ENCODE results near the gene NANOS2. TPM values are rescaled to one million over a fixed set of nuclear protein-coding genes. Genes with fewer than 3 reads are reported as not detected.

NANOS2 gene
- total RNA-seq, 1 donor = not detected

DNA sequence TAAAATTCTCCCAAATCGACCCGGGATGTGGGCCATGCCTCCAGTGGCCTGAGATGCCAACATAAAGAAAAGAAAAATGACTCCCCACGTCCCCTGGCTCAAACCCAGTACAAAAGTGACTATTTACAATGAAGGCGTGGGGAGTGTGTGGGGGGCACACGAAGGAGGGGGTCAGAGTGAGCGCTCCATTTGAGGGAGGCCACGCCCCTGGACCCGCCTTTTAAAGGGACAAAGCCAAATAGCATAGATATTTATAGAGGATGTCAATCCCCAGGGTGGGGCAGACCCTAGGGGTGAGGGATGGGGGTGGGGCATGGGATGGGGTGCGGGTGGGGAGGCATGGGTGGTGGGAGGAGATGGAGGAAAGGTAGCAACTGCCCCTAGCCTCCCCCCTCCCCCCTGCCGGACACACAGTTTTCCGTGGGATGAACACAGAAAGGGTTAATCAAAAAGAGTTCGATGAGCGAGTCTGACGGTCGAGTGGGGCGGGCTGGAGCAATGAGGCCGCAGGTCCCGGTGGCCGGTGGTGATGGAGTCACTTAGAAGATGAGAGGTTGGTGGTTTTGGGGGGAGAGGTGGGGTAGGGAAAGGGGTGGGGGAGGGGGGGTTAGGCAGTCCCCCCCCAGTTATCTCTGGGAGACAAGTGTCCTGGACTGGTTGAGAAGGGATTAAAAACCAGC is 20.1 kb upstream of the NANOS2 start:
- Histone ChIP-seq H3K9me3 (ENCODE audit: low read depth, low read length) (no peaks in the 10 kb centered on the region), H2AFZ (ENCODE audit: low read length) (no peak overlapping the region), H3K27ac (ENCODE audit: low read depth, low read length) (no peak overlapping the region), H3K4me3 (ENCODE audit: insufficient read depth, low read length) (no peak overlapping the region), H3K4me1 (ENCODE audit: insufficient read depth, low read length) (no peaks in the 10 kb centered on the region), H3K27me3 (ENCODE audit: insufficient read depth, low read length) (peaks cover 24% of the 10 kb centered on the region), H3K79me2 (ENCODE audit: insufficient read depth, low read length) (no peaks in the 10 kb centered on the region), H3K36me3 (ENCODE audit: insufficient read depth, low read length) (no peaks in the 10 kb centered on the region), H4K20me1 (ENCODE audit: insufficient read depth, low read length) (no peaks in the 10 kb centered on the region), H3K4me2 (ENCODE audit: insufficient read depth, low read length) (no peak overlapping the region)
- TF ChIP-seq, protein P1, sequence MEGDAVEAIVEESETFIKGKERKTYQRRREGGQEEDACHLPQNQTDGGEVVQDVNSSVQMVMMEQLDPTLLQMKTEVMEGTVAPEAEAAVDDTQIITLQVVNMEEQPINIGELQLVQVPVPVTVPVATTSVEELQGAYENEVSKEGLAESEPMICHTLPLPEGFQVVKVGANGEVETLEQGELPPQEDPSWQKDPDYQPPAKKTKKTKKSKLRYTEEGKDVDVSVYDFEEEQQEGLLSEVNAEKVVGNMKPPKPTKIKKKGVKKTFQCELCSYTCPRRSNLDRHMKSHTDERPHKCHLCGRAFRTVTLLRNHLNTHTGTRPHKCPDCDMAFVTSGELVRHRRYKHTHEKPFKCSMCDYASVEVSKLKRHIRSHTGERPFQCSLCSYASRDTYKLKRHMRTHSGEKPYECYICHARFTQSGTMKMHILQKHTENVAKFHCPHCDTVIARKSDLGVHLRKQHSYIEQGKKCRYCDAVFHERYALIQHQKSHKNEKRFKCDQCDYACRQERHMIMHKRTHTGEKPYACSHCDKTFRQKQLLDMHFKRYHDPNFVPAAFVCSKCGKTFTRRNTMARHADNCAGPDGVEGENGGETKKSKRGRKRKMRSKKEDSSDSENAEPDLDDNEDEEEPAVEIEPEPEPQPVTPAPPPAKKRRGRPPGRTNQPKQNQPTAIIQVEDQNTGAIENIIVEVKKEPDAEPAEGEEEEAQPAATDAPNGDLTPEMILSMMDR (IDR thresholded peaks at IDR 0.05; ENCODE audit: extremely low read depth, low read depth, low read length) = no peak
- DNase-seq (ENCODE audit: insufficient read length, low spot score, missing footprints) = peak; percentile 76

DNA sequence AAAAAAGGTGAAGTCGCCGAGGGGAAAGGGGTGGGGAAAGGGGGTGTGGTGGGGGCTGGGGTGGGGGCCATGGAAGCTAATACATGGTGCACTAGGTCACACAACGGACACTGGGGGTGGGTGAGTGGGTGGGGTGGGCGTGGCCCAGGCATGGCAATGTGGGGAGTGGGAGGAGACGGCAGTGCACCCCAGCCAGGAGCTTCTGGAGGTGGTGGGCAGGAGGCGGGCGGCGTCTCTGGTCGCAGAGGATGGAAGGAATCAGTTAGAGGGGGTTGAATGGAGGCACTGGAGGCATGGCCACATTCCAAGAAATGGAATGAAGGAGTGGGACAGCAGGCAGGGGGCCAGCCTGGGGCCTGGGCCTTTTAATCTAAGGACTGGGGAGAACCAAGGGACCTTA is 19.2 kb upstream of the NANOS2 start:
- Histone ChIP-seq H3K9me3 (ENCODE audit: low read depth, low read length) (no peaks in the 10 kb centered on the region), H3K4me3 (ENCODE audit: insufficient read depth, low read length) (no peak overlapping the region), H3K36me3 (ENCODE audit: insufficient read depth, low read length) (no peaks in the 10 kb centered on the region), H4K20me1 (ENCODE audit: insufficient read depth, low read length) (no peaks in the 10 kb centered on the region), H3K4me1 (ENCODE audit: insufficient read depth, low read length) (no peaks in the 10 kb centered on the region), H2AFZ (ENCODE audit: low read length) (no peak overlapping the region), H3K79me2 (ENCODE audit: insufficient read depth, low read length) (no peaks in the 10 kb centered on the region), H3K4me2 (ENCODE audit: insufficient read depth, low read length) (no peak overlapping the region), H3K27me3 (ENCODE audit: insufficient read depth, low read length) (peaks cover 17% of the 10 kb centered on the region), H3K27ac (ENCODE audit: low read depth, low read length) (no peak overlapping the region)
- TF ChIP-seq, protein P1 (IDR thresholded peaks at IDR 0.05; ENCODE audit: extremely low read depth, low read depth, low read length) = no peak
- no peak for DNase-seq (ENCODE audit: insufficient read length, low spot score, missing footprints)

DNA sequence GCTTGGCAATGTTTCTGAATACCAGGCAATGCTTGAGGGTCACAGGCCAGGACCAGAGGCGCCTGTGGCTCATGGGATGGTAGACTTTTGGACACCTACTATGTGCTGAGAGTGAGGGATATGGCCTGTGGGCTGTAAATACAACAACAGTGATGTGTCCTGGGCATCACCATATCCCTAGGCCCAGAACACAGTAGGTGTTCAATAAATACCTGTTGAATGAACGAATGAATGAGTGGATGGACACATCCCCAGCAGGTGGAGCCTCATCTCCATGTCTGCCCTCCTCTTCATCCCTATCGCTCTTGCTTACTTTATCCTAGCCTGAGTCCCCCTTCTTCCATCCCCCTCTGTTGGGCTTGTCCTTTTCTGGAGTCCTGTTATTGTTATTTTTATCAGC is 16.5 kb upstream of the NANOS2 start:
- peaks cover 10% of the 10 kb centered on the region for H3K27me3 ChIP-seq (ENCODE audit: insufficient read depth, low read length)
- H3K79me2 ChIP-seq (ENCODE audit: insufficient read depth, low read length) = no peaks in the 10 kb centered on the region
- H3K27ac ChIP-seq (ENCODE audit: low read depth, low read length) = no peak overlapping the region
- no peaks in the 10 kb centered on the region for H4K20me1 ChIP-seq (ENCODE audit: insufficient read depth, low read length)
- TF ChIP-seq, protein P1 (IDR thresholded peaks at IDR 0.05; ENCODE audit: extremely low read depth, low read depth, low read length) = no peak
- no peaks in the 10 kb centered on the region for H3K36me3 ChIP-seq (ENCODE audit: insufficient read depth, low read length)
- H2AFZ ChIP-seq (ENCODE audit: low read length) = no peak overlapping the region
- H3K9me3 ChIP-seq (ENCODE audit: low read depth, low read length) = no peaks in the 10 kb centered on the region
- H3K4me1 ChIP-seq (ENCODE audit: insufficient read depth, low read length) = no peaks in the 10 kb centered on the region
- DNase-seq (ENCODE audit: insufficient read length, low spot score, missing footprints) = no peak
- H3K4me3 ChIP-seq (ENCODE audit: insufficient read depth, low read length) = no peak overlapping the region
- no peak overlapping the region for H3K4me2 ChIP-seq (ENCODE audit: insufficient read depth, low read length)

DNA sequence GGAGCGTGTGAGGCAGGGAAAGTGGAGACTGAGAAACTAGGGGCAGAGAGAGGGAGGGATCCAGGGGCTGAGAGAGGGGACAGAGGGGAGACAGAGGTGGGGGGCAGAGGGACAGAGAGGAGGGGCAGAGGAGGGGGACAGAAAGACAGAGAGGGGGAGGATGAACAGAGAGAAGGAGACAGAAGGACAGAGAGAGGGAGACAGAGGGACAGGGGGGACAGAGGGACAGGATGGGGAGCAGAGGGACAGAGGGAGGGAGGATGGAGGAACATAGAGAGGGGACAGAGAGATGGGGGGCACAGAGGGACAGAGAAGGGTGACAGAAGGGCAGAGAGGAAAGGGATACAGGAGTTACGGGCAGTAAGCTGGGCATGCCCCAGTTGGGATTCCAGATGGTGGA is 14.7 kb upstream of the NANOS2 start:
- peak; percentile 23 for DNase-seq (ENCODE audit: insufficient read length, low spot score, missing footprints)
- no peaks in the 10 kb centered on the region for H3K27me3 ChIP-seq (ENCODE audit: insufficient read depth, low read length)
- H4K20me1 ChIP-seq (ENCODE audit: insufficient read depth, low read length) = no peaks in the 10 kb centered on the region
- H2AFZ ChIP-seq (ENCODE audit: low read length) = no peak overlapping the region
- TF ChIP-seq, protein P1 (IDR thresholded peaks at IDR 0.05; ENCODE audit: extremely low read depth, low read depth, low read length) = no peak
- no peaks in the 10 kb centered on the region for H3K36me3 ChIP-seq (ENCODE audit: insufficient read depth, low read length)
- H3K79me2 ChIP-seq (ENCODE audit: insufficient read depth, low read length) = no peaks in the 10 kb centered on the region
- no peak overlapping the region for H3K4me2 ChIP-seq (ENCODE audit: insufficient read depth, low read length)
- no peak overlapping the region for H3K27ac ChIP-seq (ENCODE audit: low read depth, low read length)
- no peaks in the 10 kb centered on the region for H3K9me3 ChIP-seq (ENCODE audit: low read depth, low read length)
- no peaks in the 10 kb centered on the region for H3K4me1 ChIP-seq (ENCODE audit: insufficient read depth, low read length)
- no peak overlapping the region for H3K4me3 ChIP-seq (ENCODE audit: insufficient read depth, low read length)

Measured in osteoblast (primary cell).